Heart left ventricle (tissue), 16 donors: Measurements from ENCODE around the gene NEB. TPM values are rescaled to one million over a fixed set of nuclear protein-coding genes. Genes with fewer than 3 reads are reported as not detected.

ENCODE experiments used
- ATAC-seq, 4 donors: fragments of 200-7000 bp; cut with Tn5 transposase; one replicate each; pipeline ENCODE4 v1.9.1; 2020 to 2022; ENCODE audit warnings: moderate library complexity in 4 of 4, mild to moderate bottlenecking in 3 of 4, moderate number of reproducible peaks in 1 of 4
- DNase-seq, 5 donors: peaks; one replicate each; pipeline ENCODE4 v3.0.0-alpha.2; 2020
- H3K27ac ChIP-seq, 12 donors: fragments of 200-600 bp; sonication (generic) in 4 of 12; one replicate each; pipeline versions ENCODE4 v1.5.0 to v1.8.0; 2016 to 2022; ENCODE audit warnings: mild to moderate bottlenecking in 2 of 12
- H3K27me3 ChIP-seq, 9 donors: fragments of 200-600 bp; sonication (generic) in 2 of 9; one replicate each; pipeline versions ENCODE4 v1.5.1 to v1.8.0; 2016 to 2022; ENCODE audit warnings: mild to moderate bottlenecking in 3 of 9
- H3K36me3 ChIP-seq, 9 donors: fragments of 200-600 bp; sonication (generic) in 2 of 9; one replicate each; pipeline versions ENCODE4 v1.5.0 to v1.8.0; 2018 to 2022; ENCODE audit warnings: mild to moderate bottlenecking in 2 of 9
- H3K4me1 ChIP-seq, 12 donors: fragments of 200-600 bp; sonication (generic) in 4 of 12; one replicate each; pipeline versions ENCODE4 v1.5.0 to v1.8.0; 2016 to 2022; ENCODE audit warnings: mild to moderate bottlenecking in 3 of 12
- H3K4me3 ChIP-seq, 12 donors: fragments of 200-600 bp; sonication (generic) in 4 of 12; one replicate each; pipeline versions ENCODE4 v1.5.0 to v1.8.0; 2017 to 2022; ENCODE audit warnings: mild to moderate bottlenecking in 9 of 12, moderate library complexity in 4 of 12
- H3K9me3 ChIP-seq, 12 donors: fragments of 200-600 bp; sonication (generic) in 4 of 12; one replicate each; pipeline versions ENCODE4 v1.5.0 to v1.8.0; 2016 to 2022; ENCODE audit warnings: mild to moderate bottlenecking in 1 of 12
- CTCF ChIP-seq, 12 donors: fragments of 200-600 bp; sonication (generic) in 4 of 12; IDR thresholded peaks; one replicate each; pipeline versions ENCODE4 v1.5.0 to v1.8.0; 2018 to 2022; ENCODE audit warnings: antibody characterized with exemption in 12 of 12, mild to moderate bottlenecking in 5 of 12
- POLR2A ChIP-seq, 2 donors: fragments of 450-650 bp; IDR thresholded peaks; one replicate each; pipeline ENCODE4 v1.6.1; 2017; ENCODE audit warnings: antibody characterized with exemption in 2 of 2, mild to moderate bottlenecking in 2 of 2, moderate library complexity in 2 of 2
- WGBS, 4 donors: extraction: QIAGEN DNeasy Blood & Tissue Kit in 2 of 4; methylation state at CpG; one replicate each; pipeline versions ENCODE4 v1.1.5 to v1.1.7; 2013 to 2018; 5-methylcytosine and 5-hydroxymethylcytosine counted together
- intact Hi-C, 10 donors: fragments of 100-400 bp; cut with DNase I; formaldehyde crosslinking; loops; one replicate each; pipeline versions ENCODE4 v1.11.1 to v1.14.2; 2022
- polyA plus RNA-seq, 2 donors: library from polyadenylated mRNA; stranded (reverse); fragments of 200-250 nt; gene quantifications; one replicate each; pipeline ENCODE4 v1.2.3, GENCODE V29; 2013
- total RNA-seq, 9 donors: library from RNA; depleted of rRNA in 2 of 9; stranded (reverse); fragments of >200 nt in 2 of 9; fragmentation: NEBNext Ultra II Directional in 3 of 9; extraction: Animal tissue kit (Norgen Biotek cat#: 25700) in 3 of 9; gene quantifications; one replicate each; pipeline versions ENCODE4 v1.1.0 to v1.2.4, GENCODE V29; 2016 to 2023
- donor health status: ischemic (EF 13 %, LVEDD 7.1; RV severe dilation, severe dysfunction).
- donor health status: healthy with polysubstance abuse.
- donor health status: DM: no; HTN: yes; CAD: no.
- donor health status: DM: no; HTN: no; CAD: no.
- donor health status: ischemic (EF 25% LVEDD 6.9; RV normal size, moderate dysfunction).
- donor health status: ischemic (EF 25% LVEDD 5.7; RV mildly dilated, moderate dysfunction).
- donor health status: healthy.
- donor health status: DM: yes; HTN: yes; CAD: no.
- donor health status: ischemic (EF 35%, LVEDD 5.7; RV mildly dilated, moderate dysfunction).
- donor health status: nonischemic (EF 11% LVEDD 7.7; RV severe dilation, severe dysfunction).
- donor health status: DM: yes; HTN: yes; CAD: no.
- donor health status: PGD.
- donor health status: ischemic (EF 29% LVEDD 5.4; RV normal size, mild dysfunction).
- donor health status: nonischemic (EF 23%, LVEDD 6.1; RV moderate dilation, normal function).

NEB gene
- total and polyA plus RNA-seq, 11 donors = 0.43 to 23.9 (median 3.0) TPM

- intact Hi-C loops = no loop called here
- no peaks in the 10 kb centered on the region for H3K27me3 ChIP-seq
- no peak for ATAC-seq
- H3K27ac ChIP-seq = no peak overlapping the region
- 45 to 56% (median 52%) methylated on average over 1 of the region's 1 CpG for WGBS, 4 donors
- no peak overlapping the region for H3K4me3 ChIP-seq
- peaks cover 0 to 4% (median 0%) of the 10 kb centered on the region in 12 donors for H3K4me1 ChIP-seq
- H3K36me3 ChIP-seq = no peaks in the 10 kb centered on the region
- no peak for DNase-seq
- no peak for TF ChIP-seq CTCF (IDR thresholded peaks at IDR 0.05)
- no peak for TF ChIP-seq POLR2A (IDR thresholded peaks at IDR 0.05)
- no peaks in the 10 kb centered on the region for H3K9me3 ChIP-seq
These were observed 4.4 kb downstream of the NEB start for GRCh38 chr2:151729837-151730236.

- H3K36me3 ChIP-seq = no peaks in the 10 kb centered on the region
- peaks cover 0 to 4% (median 0%) of the 10 kb centered on the region in 12 donors for H3K4me1 ChIP-seq
- DNase-seq = no peak
- 93 to 97% (median 95%) methylated on average over 3 of the region's 3 CpGs for WGBS, 4 donors
- H3K27me3 ChIP-seq = no peaks in the 10 kb centered on the region
- no peaks in the 10 kb centered on the region for H3K9me3 ChIP-seq
- no peak for ATAC-seq
- H3K27ac ChIP-seq = no peak overlapping the region
- intact Hi-C loops = no loop called here
- no peak for TF ChIP-seq CTCF (IDR thresholded peaks at IDR 0.05)
- no peak for TF ChIP-seq POLR2A (IDR thresholded peaks at IDR 0.05)
- H3K4me3 ChIP-seq = no peak overlapping the region
These were observed 4.9 kb downstream of the NEB start for GRCh38 chr2:151729415-151729811.

GRCh38 chr2:151728804-151729414 is 5.4 kb downstream of the NEB start:
- no peak overlapping the region for H3K4me3 ChIP-seq
- peaks cover 0 to 4% (median 0%) of the 10 kb centered on the region in 12 donors for H3K4me1 ChIP-seq
- 85 to 91% (median 88%) methylated on average over 3 of the region's 3 CpGs for WGBS, 4 donors
- no peaks in the 10 kb centered on the region for H3K36me3 ChIP-seq
- intact Hi-C loops = no loop called here
- no peak for DNase-seq
- H3K9me3 ChIP-seq = no peaks in the 10 kb centered on the region
- H3K27me3 ChIP-seq = no peaks in the 10 kb centered on the region
- no peak overlapping the region for H3K27ac ChIP-seq
- no peak for TF ChIP-seq CTCF (IDR thresholded peaks at IDR 0.05)
- TF ChIP-seq POLR2A (IDR thresholded peaks at IDR 0.05) = no peak
- no peak for ATAC-seq

GRCh38 chr2:151727593-151728552 is 6.4 kb downstream of the NEB start:
- Histone ChIP-seq H3K4me1 (peaks cover 0 to 4% (median 0%) of the 10 kb centered on the region in 12 donors), H3K27ac (no peak overlapping the region), H3K36me3 (no peaks in the 10 kb centered on the region), H3K9me3 (no peaks in the 10 kb centered on the region), H3K4me3 (no peak overlapping the region), H3K27me3 (no peaks in the 10 kb centered on the region)
- DNase-seq = no peak
- 70 to 81% (median 72%) methylated on average over 10 of the region's 10 CpGs for WGBS, 4 donors
- TF ChIP-seq CTCF (IDR thresholded peaks at IDR 0.05) (no peak), POLR2A (IDR thresholded peaks at IDR 0.05) (no peak)
- no peak for ATAC-seq
- intact Hi-C loops = no loop called here
